ENCODE data around the gene FRAS1.
"Not testable (repeated sequence)": the region's sequence is repeated elsewhere in the genome, so short reads cannot be mapped to it uniquely, and the experiment has no call there.

The FRAS1 gene

DNA sequence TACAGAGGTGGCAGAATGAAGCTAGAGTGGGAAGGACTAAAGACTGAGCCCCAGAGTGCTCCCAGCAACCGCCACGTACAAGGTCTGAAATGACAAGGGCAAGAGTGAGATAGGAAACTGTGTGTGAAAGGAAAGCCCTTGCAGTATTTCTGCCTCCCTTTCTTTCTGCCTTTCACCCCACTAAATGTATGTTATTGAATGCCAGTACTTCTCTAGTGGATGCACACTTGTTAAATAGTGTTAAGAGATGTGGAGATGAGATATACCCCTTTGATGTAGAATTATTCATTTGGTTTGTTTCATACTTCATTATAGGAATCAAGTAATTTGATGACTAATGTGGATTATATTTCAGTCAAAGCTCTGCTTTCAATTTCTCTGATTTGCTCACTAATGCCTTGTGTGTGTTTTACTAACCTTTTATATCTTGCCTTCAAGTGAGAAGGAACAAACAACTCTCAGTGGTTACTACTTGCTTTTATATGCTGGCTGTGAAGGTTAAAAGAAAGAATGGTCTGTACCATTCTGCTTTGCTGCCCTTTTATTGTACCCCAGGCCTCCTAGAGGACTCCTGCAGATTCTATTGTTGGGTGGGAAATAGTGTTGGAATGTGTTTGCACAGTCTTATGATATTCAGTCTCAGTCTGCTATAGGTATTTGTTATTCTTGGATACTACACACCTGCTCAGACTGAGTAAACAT, 486.5 kb downstream of the FRAS1 start:
- no peak for DNase-seq
- H3K27me3 Mint-ChIP-seq (ENCODE audit: low read depth, poor library complexity) = peaks cover 2% of the 10 kb centered on the region
- TF ChIP-seq, protein P1, sequence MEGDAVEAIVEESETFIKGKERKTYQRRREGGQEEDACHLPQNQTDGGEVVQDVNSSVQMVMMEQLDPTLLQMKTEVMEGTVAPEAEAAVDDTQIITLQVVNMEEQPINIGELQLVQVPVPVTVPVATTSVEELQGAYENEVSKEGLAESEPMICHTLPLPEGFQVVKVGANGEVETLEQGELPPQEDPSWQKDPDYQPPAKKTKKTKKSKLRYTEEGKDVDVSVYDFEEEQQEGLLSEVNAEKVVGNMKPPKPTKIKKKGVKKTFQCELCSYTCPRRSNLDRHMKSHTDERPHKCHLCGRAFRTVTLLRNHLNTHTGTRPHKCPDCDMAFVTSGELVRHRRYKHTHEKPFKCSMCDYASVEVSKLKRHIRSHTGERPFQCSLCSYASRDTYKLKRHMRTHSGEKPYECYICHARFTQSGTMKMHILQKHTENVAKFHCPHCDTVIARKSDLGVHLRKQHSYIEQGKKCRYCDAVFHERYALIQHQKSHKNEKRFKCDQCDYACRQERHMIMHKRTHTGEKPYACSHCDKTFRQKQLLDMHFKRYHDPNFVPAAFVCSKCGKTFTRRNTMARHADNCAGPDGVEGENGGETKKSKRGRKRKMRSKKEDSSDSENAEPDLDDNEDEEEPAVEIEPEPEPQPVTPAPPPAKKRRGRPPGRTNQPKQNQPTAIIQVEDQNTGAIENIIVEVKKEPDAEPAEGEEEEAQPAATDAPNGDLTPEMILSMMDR (IDR thresholded peaks at IDR 0.05) = no peak
- peaks cover 7% of the 10 kb centered on the region for H3K9me3 Mint-ChIP-seq
- no peak overlapping the region for H3K4me3 Mint-ChIP-seq
- H3K4me1 Mint-ChIP-seq = no peaks in the 10 kb centered on the region
- H3K36me3 Mint-ChIP-seq (ENCODE audit: low read depth) = peaks cover 27% of the 10 kb centered on the region
- no peak overlapping the region for H3K27ac Mint-ChIP-seq

DNA sequence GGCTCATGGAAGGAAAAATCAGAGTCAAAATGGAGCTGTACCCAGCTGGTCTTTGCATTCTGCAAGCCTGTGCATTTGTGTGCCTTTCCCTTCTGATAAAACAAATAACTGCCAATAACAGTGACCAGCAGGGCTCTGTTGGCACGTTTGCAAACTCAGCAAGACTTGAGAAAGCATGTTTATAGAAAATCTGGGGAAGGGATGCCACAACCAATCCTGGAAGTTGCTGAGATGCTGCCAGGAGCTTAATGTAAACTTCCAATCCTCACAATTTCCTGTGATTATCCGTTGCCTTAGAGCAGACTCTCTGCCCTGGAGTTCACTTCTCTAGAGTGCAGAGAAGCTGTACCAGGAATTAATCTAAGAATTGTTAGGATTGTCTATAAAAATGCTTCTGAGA, 487.6 kb downstream of the FRAS1 start:
- Mint-ChIP-seq H3K4me1 (no peaks in the 10 kb centered on the region), H3K4me3 (no peak overlapping the region), H3K27ac (no peak overlapping the region), H3K9me3 (peaks cover 7% of the 10 kb centered on the region), H3K36me3 (ENCODE audit: low read depth) (peaks cover 18% of the 10 kb centered on the region), H3K27me3 (ENCODE audit: low read depth, poor library complexity) (peaks cover 3% of the 10 kb centered on the region)
- TF ChIP-seq, protein P1 (IDR thresholded peaks at IDR 0.05) = no peak
- no peak for DNase-seq

DNA sequence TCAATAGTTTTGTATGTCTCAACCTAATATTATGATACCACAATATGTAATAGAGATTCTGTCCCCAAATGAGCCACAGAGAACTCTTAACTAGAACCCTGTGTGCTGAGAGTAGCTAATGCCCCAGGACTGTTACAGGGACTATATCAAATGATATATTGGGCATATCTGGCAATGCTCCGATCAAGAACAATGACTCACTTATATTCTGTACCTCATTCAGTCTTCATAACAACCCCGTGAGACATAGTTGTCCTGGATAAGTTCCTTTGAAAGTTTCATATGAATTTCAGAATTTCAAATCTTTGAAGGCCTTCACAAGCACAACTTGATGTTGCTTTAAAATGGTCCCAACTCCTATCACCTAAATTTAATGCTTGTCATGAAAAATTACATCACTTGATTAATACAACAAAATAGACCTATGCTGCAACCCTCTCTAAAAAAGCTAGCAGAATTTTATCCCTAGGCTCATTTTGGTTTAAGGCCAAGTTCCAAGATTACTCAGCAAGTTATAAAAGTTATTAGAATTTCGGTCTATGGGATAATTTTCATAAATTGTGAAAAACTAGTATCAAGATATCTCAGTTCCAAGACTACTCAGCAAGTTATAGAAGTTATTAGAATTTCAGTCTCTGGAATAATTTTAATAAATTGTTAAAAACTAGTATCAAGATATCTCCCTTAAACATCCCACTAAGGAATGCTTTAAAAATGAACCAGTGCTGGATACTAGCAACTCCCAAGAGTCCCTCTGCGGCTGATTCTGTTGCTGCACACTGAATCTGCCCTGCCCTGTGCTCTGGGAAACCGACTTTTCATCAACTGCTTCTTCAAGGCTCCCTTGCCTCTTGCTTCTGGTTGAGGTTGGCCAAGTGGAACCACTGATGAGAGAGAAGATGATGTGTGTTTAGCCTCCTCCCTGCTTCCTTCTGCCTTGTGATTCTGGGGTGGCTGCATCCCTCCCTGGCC, 488.4 kb downstream of the FRAS1 start:
- TF ChIP-seq, protein P1 (IDR thresholded peaks at IDR 0.05) = no peak
- Mint-ChIP-seq H3K36me3 (ENCODE audit: low read depth) (peaks cover 13% of the 10 kb centered on the region), H3K27me3 (ENCODE audit: low read depth, poor library complexity) (peaks cover 12% of the 10 kb centered on the region), H3K27ac (no peak overlapping the region), H3K9me3 (peaks cover 7% of the 10 kb centered on the region), H3K4me1 (no peaks in the 10 kb centered on the region), H3K4me3 (no peak overlapping the region)
- DNase-seq = no peak

DNA sequence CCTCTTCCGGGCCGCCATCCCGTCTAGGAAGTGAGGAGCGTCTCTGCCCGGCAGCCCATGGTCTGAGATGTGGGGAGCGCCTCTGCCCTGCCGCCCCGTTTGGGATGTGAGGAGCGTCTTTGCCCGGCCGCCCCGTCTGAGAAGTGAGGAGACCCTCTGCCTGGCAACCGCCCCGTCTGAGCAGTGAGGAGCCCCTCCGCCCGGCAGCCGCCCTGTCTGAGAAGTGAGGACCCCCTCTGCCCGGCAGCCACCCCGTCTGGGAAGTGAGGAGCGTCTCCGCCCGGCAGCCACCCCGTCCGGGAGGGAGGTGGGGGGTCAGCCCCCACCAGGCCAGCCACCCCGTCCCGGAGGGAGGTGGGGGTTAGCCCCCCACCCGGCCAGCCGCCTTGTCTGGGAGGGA, 490.8 kb downstream of the FRAS1 start:
- H3K27ac Mint-ChIP-seq; H3K4me3 Mint-ChIP-seq; DNase-seq; H3K36me3 Mint-ChIP-seq (ENCODE audit: low read depth); H3K4me1 Mint-ChIP-seq; H3K9me3 Mint-ChIP-seq: not testable (repeated sequence)
- H3K27me3 Mint-ChIP-seq (ENCODE audit: low read depth, poor library complexity) = peaks cover 31% of the 10 kb centered on the region

DNA sequence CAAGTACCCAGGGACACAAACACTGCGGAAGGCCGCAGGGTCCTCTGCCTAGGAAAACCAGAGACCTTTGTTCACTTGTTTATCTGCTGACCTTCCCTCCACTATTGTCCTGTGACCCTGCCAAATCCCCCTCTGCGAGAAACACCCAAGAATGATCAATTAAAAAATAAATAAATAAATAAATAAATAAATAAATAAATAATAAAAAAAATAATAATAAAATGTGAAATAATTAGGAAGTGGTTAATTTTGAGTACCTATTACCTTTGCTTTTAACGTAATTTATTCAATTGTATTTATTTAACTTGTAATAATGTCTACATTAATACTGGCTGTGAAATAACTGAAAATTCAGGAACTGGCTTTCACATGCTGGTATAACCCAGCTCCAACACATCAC, 491.8 kb downstream of the FRAS1 start:
- peaks cover 41% of the 10 kb centered on the region for H3K27me3 Mint-ChIP-seq (ENCODE audit: low read depth, poor library complexity)
- not testable (repeated sequence) for H3K4me3 Mint-ChIP-seq; H3K4me1 Mint-ChIP-seq; H3K27ac Mint-ChIP-seq; H3K9me3 Mint-ChIP-seq; H3K36me3 Mint-ChIP-seq (ENCODE audit: low read depth); DNase-seq

DNA sequence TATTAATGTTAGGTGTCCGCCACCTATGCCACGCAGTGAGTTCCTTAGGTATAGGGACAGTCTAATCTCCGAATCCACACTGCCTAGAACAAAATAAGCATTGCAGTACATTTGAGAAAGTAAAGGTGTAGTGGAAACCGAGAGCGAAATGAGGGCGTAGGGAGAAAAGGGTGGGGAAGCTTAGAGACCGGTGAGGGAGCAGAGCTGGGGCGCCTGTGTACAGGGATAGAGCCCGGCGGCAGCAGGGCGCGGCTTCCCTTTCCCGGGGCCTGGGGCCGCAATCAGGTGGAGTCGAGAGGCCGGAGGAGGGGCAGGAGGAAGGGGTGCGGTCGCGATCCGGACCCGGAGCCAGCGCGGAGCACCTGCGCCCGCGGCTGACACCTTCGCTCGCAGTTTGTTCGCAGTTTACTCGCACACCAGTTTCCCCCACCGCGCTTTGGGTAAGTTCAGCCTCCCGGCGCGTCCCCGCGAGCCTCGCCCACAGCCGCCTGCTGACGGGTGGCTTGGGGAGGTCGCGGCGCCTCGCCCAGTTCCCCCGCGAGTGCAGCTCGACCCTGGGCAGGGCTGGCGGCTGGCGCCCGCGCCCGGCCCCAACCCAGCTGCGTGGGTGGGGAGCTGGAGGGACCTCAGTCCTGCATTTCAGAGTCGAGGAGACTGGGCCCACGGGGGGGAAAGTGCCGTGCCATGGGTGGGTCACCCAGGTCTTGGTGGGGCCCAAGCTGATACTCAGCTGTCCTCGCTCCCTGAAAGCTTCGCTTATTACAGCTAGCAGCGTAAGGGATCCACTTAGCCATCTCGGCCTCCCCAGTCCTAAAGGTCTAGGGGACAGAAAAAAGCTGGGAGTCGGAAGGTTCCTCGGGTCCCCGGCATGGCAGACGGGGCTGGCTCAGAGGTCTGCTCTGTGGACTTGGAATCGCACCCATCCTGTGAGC, 494.6 kb downstream of the FRAS1 start, which contains the start of gene ANXA3:
Gene ANXA3 (plus strand): TSS at position 351 of the 932 bp plus-strand sequence. CDS start 2,704 bp downstream, outside the sequence.
- H3K4me3 Mint-ChIP-seq = peak within 1 kb of the TSS; percentile 91
- peaks cover 10% of the 10 kb centered on the region for H3K4me1 Mint-ChIP-seq
- peak; percentile 57 for DNase-seq
- TF ChIP-seq, protein P1 (IDR thresholded peaks at IDR 0.05) = no peak
- peaks cover 39% of the 10 kb centered on the region for H3K27me3 Mint-ChIP-seq (ENCODE audit: low read depth, poor library complexity)
- no peak within 1 kb of the TSS for H3K27ac Mint-ChIP-seq
- H3K36me3 Mint-ChIP-seq (ENCODE audit: low read depth) = no peaks in the 10 kb centered on the region
- peaks cover 4% of the 10 kb centered on the region for H3K9me3 Mint-ChIP-seq
